Activated B cell treated with CpG ODN at 0.5 μM for 24 hours (primary cell): ENCODE results near the gene OR12D1. TPM values are rescaled to one million over a fixed set of nuclear protein-coding genes. Genes with fewer than 3 reads are reported as not detected.

ENCODE experiments used
- ATAC-seq: fragments of 200-7000 bp; cut with Tn5 transposase; one replicate; pipeline ENCODE4 v1.10.0; 2021; ENCODE audit warnings: low read depth, mild to moderate bottlenecking, moderate library complexity
- CTCF ChIA-PET: fragments of 350-600 bp; sonication (Branson Sonifier 250); formaldehyde crosslinking; loops from one replicate; lab custom pipeline; 2021; ENCODE audit warnings: antibody characterized with exemption; lab: Charles Lee
- POLR2A ChIA-PET: fragments of 350-600 bp; sonication (Branson Sonifier 250); formaldehyde crosslinking; loops from one replicate; lab custom pipeline; 2021; ENCODE audit warnings: antibody characterized with exemption; lab: Charles Lee
- DNase-seq: peaks from one replicate; pipeline ENCODE4 v3.0.0; 2022
- H3K27ac Mint-ChIP-seq: one replicate; pipeline ENCODE4 v1.8.0; 2020; ENCODE audit warnings: mixed read lengths
- H3K27me3 Mint-ChIP-seq: one replicate; pipeline ENCODE4 v1.8.0; 2021; ENCODE audit warnings: mixed read lengths
- H3K36me3 Mint-ChIP-seq: one replicate; pipeline ENCODE4 v1.8.0; 2021; ENCODE audit warnings: low read depth, mixed read lengths
- H3K4me1 Mint-ChIP-seq: one replicate; pipeline ENCODE4 v1.8.0; 2021; ENCODE audit warnings: mixed read lengths
- H3K4me3 Mint-ChIP-seq: one replicate; pipeline ENCODE4 v1.8.0; 2020; ENCODE audit warnings: mild to moderate bottlenecking, mixed read lengths
- H3K9me3 Mint-ChIP-seq: one replicate; pipeline ENCODE4 v1.8.0; 2020; ENCODE audit warnings: mixed read lengths
- intact Hi-C: fragments of 100-400 bp; cut with micrococcal nuclease; formaldehyde crosslinking; loops from one replicate; pipeline ENCODE4 v1.15.1; 2024
- total RNA-seq: library from RNA; stranded (reverse); gene quantifications from 2 replicates; pipeline ENCODE4 v1.2.3, GENCODE V29; 2022
- TF ChIP-seq, protein P1 (sequence below): fragments of 200-600 bp; IDR thresholded peaks from one replicate; pipeline ENCODE4 v1.8.0; 2022; ENCODE audit warnings: antibody characterized with exemption, mild to moderate bottlenecking

Gene OR12D1
- total RNA-seq, 1 donor from 2014 or later, result not detected

DNA sequence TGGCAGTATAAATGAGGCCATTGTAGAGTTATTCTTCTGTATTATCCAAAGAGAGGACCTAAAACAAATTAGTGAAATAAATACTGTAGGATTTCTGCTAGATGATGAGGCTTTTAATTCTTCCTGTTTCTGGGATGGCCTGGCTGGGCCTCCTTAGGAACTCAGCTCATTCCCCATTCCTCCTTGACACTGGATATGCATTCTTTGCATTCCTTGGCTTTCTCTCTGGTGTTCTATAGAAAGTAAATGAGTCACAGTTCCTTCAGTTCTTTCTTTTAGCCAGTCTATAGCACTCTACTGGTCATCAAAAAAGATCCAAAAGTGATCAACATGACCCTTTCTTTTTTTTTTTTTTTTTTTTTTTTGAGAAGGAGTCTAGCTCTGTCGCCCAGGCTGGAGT lies 32.9 kb downstream of the OR12D1 start:
- DNase-seq, result no peak
- Mint-ChIP-seq H3K36me3 (no peaks in the 10 kb centered on the region), H3K27ac (no peak overlapping the region), H3K27me3 (peaks cover 35% of the 10 kb centered on the region), H3K4me3 (no peak overlapping the region), H3K9me3 (peaks cover 15% of the 10 kb centered on the region), H3K4me1 (no peaks in the 10 kb centered on the region)
- POLR2A ChIA-PET, result no interaction called here
- TF ChIP-seq, protein P1, sequence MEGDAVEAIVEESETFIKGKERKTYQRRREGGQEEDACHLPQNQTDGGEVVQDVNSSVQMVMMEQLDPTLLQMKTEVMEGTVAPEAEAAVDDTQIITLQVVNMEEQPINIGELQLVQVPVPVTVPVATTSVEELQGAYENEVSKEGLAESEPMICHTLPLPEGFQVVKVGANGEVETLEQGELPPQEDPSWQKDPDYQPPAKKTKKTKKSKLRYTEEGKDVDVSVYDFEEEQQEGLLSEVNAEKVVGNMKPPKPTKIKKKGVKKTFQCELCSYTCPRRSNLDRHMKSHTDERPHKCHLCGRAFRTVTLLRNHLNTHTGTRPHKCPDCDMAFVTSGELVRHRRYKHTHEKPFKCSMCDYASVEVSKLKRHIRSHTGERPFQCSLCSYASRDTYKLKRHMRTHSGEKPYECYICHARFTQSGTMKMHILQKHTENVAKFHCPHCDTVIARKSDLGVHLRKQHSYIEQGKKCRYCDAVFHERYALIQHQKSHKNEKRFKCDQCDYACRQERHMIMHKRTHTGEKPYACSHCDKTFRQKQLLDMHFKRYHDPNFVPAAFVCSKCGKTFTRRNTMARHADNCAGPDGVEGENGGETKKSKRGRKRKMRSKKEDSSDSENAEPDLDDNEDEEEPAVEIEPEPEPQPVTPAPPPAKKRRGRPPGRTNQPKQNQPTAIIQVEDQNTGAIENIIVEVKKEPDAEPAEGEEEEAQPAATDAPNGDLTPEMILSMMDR, result no peak
- ATAC-seq, result no peak
- intact Hi-C loops, result no loop called here
- CTCF ChIA-PET, result no interaction called here

DNA sequence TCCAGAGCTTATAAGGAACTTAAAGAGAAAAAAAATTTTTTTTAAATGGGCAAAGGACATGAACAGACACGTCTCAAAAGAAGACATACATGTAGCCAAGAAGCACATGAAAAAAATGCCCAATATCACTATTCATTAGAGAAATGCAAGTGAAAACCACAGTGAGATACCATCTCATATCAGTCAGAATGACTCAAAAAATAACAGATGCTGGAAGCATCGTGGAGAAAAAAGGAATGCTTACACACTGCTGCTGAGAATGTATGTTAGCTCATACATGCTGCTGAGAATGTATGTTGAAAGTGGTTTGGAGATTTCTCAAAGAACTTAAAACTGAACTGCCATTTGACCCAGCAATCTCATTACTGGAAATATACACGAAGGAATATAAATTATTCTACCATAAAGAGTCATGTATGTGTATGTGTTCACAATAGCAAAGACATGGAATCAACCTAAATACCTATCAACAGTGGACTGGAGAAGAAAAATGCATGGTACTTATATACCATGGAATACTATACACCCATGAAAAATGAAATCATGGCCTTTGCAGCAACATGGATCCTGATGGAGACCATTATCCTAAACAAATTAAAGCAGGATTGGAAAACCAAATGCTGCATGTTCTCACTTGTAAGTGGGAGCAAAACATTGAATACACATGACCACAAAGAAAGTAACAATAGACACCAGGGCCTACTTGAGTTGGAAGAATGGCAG lies 36.9 kb downstream of the OR12D1 start:
- DNase-seq (no peak), ATAC-seq (no peak)
- no peak overlapping the region for H3K27ac Mint-ChIP-seq
- no peak overlapping the region for H3K4me3 Mint-ChIP-seq
- POLR2A ChIA-PET, result no interaction called here
- TF ChIP-seq, protein P1, result no peak
- no peaks in the 10 kb centered on the region for H3K4me1 Mint-ChIP-seq
- peaks cover 28% of the 10 kb centered on the region for H3K27me3 Mint-ChIP-seq
- CTCF ChIA-PET, result no interaction called here
- H3K36me3 Mint-ChIP-seq, result no peaks in the 10 kb centered on the region
- intact Hi-C loops, result no loop called here
- peaks cover 5% of the 10 kb centered on the region for H3K9me3 Mint-ChIP-seq

DNA sequence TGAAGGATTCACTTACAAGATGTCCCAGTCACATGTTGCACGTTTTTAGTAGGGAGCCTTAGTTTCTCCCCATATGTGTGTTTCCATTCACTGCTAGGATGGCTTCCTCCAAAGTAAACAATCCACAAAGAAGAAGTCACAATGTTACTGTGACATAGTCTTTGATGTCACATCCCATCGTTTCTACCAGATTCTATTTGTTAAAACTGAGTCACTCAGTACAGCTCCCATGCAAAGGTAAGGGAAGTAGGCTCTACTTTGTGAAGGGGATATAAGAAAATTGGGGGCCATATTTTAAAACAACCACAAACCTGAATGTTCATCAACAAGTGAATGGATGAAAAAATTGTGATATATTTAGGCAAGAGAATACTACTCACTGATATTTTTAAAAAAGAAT lies 42.2 kb downstream of the OR12D1 start, which contains the start of the genes OR11A1 and OR2H1:
OR11A1 (minus strand) TSS at position 101 of the 400 bp plus-strand sequence. CDS start 29,430 bp downstream, outside the sequence.
OR2H1 (plus strand) TSS at position 185 of the 400 bp plus-strand sequence. CDS start 4,615 bp downstream, outside the sequence.
- TF ChIP-seq, protein P1, result no peak
- H3K27me3 Mint-ChIP-seq, result peaks cover 8% of the 10 kb centered on the region
- DNase-seq (no peak), ATAC-seq (no peak)
- ChIA-PET POLR2A (no interaction called here), CTCF (no interaction called here)
- H3K36me3 Mint-ChIP-seq, result no peaks in the 10 kb centered on the region
- H3K4me1 Mint-ChIP-seq, result no peaks in the 10 kb centered on the region
- no peak within 1 kb of the TSS for H3K27ac Mint-ChIP-seq
- intact Hi-C loops, result no loop called here
- no peak within 1 kb of the TSS for H3K4me3 Mint-ChIP-seq
- no peaks in the 10 kb centered on the region for H3K9me3 Mint-ChIP-seq

DNA sequence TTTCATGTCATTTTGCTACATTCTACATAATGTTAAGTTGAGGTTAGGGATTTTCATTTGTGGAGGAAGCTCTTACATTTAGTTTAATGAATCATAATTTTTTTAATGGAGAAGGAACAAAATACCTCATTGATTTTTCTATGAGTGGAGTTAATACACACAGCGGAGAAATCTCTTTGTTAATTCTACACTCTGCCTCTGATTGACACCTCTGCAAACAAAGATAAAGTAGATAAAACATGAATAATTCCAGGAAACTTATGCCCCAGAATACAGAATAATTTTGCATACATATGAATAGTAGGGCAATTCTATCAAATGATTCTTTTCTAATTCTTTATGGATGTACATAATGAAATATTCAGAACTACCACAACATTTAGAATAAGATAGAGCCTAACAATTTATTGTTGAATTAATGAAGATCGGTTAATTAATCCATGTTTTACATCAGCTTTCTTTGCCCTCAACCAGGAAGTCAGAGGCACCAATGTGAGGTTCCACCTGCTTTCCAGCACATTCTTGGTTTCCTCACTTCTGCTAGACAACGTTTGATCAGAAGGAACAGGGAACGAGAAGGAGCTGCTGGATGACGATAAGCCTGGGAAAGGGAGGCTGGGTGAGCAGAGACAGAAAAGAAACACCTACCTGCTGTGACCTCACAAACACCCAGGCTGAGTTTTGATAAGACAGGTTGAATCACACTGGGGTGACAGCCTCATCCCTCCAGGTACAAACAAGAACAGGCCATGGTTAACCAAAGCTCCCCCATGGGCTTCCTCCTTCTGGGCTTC lies 46.5 kb downstream of the OR12D1 start:
- POLR2A ChIA-PET, result no interaction called here
- H3K27me3 Mint-ChIP-seq, result peaks cover 8% of the 10 kb centered on the region

More for the DNA sequence above, 46.5 kb downstream of the OR12D1 start:
- intact Hi-C loops, result no loop called here
- Mint-ChIP-seq H3K4me3 (no peak overlapping the region), H3K4me1 (no peaks in the 10 kb centered on the region), H3K36me3 (no peaks in the 10 kb centered on the region), H3K27ac (no peak overlapping the region), H3K9me3 (no peaks in the 10 kb centered on the region)
- TF ChIP-seq, protein P1, result no peak
- no peak for DNase-seq
- CTCF ChIA-PET, result no interaction called here
- no peak for ATAC-seq
